HG02870 (cell line): ENCODE measurements around the gene RNASEH2B.

Experiments used
- ATAC-seq: cut with Tn5 transposase; IDR thresholded peaks from one replicate; pipeline ENCODE4 v1.9.1; 2021; ENCODE audit warnings: mild to moderate bottlenecking, moderate library complexity; ENCODE audit not compliant: unreplicated experiment

The RNASEH2B gene

DNA sequence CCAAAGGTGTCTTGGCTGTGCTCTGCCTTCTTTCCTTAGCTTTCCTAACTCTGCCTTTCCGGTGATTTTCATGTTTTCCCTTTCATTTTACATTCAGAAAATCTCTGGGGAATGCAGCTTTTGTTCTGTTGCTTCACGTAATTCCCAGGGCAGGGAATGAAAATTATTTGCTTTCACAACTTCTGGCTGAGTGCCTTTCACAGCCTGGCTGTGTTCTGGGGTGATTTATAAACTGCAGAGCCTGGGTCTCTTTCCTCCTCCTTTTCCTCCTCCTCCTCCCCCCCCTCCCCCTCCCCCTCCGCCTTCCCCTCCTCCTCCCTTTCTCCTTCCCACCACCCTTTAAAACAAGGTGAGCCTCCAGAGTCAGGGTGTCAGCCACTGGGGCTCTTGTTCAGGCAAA, 84.3 kb downstream of the RNASEH2B start:
- ATAC-seq, result no peak

DNA sequence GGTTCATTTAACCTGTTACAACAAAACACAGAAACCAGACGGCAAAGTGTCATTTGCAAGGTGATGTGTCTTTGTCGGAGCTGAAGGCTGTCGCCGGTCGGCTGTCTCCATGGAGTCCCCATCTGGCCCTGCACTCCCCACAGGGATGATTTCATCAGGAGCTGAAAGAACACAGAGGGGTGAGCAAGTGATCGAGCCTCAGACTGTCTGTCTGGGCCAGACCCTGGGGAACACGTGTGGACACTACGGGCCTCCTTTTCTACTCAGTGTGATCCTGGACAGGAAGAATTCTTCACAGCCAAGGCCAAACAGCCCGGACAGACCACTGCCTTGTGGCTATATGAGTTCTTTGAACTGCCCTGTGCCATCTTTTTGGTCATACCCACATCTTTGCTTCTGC, 85.1 kb downstream of the RNASEH2B start:
- no peak for ATAC-seq

GRCh38 chr13:50995854-50996253, 86.3 kb downstream of the RNASEH2B start:
- no peak for ATAC-seq

- ATAC-seq, result no peak
Measured at GRCh38 chr13:50998326-50998725, 88.7 kb downstream of the RNASEH2B start.

DNA sequence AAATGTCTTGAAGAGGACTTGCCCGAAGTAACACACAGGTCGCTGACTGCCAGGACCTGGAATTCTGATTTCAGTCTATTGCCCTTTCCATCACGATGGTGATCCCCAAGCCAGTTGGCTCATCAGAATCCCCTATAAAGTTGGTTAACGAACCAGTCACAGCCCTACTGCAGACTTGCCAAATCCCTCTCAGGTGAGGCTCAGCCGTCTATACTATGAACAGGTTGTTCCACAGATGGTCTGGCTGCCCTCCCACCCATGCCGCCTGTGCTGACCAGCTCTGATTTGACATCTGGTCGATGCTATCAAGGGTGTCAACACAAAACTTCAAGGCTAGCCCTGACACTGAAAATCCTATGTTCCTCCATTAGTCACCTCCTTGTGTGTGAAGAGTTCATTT, 90.0 kb downstream of the RNASEH2B start:
- no peak for ATAC-seq

GRCh38 chr13:51000061-51000460, 90.5 kb downstream of the RNASEH2B start:
- no peak for ATAC-seq

DNA sequence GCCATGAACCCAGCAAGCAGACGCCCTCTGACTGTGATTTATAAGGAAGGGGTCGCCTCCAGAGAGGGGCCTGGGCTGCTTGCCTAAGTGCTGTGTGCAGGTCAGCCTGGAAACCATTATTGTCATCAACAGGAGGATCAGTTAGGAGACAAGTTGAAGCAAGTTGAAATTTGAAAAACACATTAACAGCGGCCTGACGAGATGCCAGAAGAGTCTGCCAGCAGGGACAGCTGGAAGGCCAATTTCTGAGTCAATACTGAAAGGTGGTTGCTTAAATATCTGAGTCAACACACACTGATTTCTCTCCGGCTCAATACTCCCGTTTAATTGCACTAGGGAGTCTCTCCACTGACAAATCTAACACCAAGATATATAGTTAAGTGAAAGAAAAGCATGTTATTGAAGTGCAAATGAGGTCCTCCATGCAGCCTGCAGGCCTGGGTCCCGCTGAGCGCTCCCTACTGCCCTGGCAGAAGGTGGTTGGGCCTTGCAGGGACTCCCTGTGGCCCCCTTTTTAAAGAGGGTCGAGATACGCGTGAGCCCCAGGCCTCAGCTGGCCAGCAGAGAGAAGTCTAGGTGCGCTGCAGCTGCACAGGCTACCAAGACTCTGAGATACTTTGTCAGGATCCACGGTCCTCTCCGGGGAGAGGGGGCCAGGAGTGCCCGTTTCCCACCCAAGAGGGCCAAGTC, 91.1 kb downstream of the RNASEH2B start:
- ATAC-seq, result no peak

DNA sequence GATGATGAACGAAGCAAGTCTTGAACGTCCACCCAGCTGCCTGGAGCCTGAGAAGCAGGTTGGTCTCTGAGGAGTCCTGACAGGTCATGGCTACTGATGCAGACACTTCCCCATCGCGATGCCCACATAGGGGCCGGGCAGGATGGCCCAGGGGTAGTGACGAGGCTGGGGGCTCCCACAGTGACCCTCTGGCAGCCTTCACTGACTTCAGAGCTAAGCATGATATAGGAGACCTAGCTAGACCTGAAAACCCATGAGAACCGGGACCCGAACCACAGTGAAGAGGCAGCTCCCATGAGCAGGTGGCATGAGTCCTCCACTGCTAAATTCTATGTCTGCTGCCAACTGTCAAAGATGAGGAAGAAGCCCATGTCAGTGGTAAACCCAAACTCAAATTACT, 91.7 kb downstream of the RNASEH2B start:
- ATAC-seq, result no peak

- no peak for ATAC-seq
Measured at GRCh38 chr13:51002736-51003135, 93.1 kb downstream of the RNASEH2B start.

- no peak for ATAC-seq
Measured at GRCh38 chr13:51003642-51004041, 94.1 kb downstream of the RNASEH2B start.

GRCh38 chr13:51004111-51004865, 94.7 kb downstream of the RNASEH2B start:
- ATAC-seq, result no peak

DNA sequence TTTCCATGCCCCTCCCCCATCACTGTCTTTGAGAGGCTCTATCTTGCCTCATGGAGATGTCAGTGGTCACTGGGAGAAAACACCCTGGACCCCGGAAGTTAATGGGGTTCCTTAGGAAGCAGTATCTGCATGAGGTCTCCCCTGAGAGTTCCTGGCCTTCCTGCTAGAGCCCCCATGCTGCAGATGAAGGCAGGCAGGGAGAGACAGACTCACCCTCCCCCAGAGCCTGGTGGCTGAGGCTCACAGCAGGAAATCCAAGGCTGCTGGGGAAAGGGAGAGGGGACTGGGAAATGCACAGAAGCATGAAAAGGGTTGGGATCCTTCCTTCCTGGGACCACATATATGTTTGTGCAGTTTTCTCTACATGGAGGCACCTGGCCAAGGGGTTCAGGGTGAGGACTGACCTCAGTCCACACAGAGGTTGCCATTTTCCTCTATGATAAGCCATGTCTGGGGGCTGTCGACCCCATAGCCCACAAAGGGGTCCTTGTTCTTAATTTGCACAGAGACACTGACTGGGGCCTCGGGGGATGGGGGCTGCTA, 95.4 kb downstream of the RNASEH2B start:
- ATAC-seq, result no peak

GRCh38 chr13:51005566-51005965, 96.0 kb downstream of the RNASEH2B start:
- no peak for ATAC-seq
